ENCODE results near the gene BACE1.

GRCh38 chr11:117318738-117319137 lies 2.7 kb upstream of the BACE1 start:
- TF ChIP-seq CTCF (IDR thresholded peaks at IDR 0.05) (no peak), EZH2 (IDR thresholded peaks at IDR 0.05) (no peak)

Measured in neural progenitor cell (in vitro differentiated cells).